HG02759 (cell line): ENCODE data around the gene HLA-DRA.

Source experiments
- ATAC-seq: cut with Tn5 transposase; IDR thresholded peaks from one replicate; pipeline ENCODE4 v1.9.1; 2021; ENCODE audit warnings: mild to moderate bottlenecking, moderate library complexity; ENCODE audit not compliant: unreplicated experiment

The HLA-DRA gene

DNA sequence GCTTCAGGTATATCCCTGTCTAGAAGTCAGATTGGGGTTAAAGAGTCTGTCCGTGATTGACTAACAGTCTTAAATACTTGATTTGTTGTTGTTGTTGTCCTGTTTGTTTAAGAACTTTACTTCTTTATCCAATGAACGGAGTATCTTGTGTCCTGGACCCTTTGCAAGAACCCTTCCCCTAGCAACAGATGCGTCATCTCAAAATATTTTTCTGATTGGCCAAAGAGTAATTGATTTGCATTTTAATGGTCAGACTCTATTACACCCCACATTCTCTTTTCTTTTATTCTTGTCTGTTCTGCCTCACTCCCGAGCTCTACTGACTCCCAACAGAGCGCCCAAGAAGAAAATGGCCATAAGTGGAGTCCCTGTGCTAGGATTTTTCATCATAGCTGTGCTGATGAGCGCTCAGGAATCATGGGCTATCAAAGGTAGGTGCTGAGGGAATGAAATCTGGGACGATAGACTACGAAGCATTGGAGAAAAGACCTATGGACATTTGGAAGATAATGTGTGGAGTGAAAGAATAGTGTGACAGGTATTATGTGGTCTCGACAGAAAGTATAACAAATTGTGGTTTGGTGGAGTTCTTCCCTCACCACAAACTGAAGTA is at the start of gene HLA-DRA:
HLA-DRA (plus strand) TSS at position 286 of the 613 bp plus-strand sequence; CDS start at position 350, 64 bp downstream.
- peak; percentile 65 for ATAC-seq

DNA sequence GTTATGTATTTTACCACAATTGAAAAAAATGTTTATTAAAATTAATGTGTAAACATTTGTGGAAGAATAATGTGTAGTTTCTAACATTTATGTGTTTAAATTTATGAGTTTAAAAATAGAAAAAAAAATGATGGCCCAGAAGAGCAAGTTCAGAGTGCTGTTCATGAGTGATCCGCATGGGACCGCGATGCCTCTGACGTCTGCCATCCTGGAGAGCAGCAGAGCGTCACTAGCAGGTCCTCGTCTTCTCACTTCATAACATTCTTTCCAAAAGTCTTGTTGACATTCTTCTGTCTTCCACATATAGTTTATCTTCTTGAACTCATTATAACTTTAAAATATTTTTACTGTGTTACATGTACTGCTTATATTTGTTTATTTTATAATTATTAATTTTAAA is 48.2 kb upstream of the HLA-DRA start:
- no peak for ATAC-seq

DNA sequence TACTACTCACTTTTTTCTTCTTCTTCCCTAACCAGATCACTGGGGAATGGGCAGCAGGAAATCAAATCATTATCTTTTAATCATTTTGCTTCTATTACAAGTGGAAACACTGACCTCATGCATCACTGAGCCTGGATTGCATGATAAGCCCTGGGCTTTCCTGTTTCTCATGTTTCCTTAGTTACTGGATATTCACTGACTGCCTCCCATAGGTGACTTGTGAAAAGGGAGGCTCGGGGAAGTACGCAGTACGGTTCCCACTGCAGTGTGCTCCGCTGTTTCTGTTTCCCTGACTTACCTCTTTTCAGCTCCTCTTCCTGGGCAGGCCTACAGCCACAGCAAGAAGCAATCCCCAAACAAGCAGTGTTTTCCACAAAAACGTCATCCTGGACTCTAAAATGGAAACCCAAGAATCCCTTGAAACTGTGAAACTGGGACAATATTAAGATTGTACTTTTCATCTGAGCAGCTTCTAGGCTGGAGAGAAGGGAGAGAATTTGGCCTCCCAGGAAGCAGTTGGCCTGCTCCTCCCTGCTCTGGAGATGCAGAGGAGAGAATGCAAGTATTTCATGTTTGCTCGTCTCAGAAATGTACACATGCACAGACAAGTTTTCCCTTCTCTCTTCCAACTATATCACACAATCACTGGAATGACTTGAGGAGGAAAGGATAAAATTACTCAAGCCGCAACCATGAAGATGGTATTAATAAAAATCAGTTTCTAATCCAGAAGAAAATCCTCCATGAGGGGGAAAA is 45.8 kb upstream of the HLA-DRA start:
- ATAC-seq = no peak

DNA sequence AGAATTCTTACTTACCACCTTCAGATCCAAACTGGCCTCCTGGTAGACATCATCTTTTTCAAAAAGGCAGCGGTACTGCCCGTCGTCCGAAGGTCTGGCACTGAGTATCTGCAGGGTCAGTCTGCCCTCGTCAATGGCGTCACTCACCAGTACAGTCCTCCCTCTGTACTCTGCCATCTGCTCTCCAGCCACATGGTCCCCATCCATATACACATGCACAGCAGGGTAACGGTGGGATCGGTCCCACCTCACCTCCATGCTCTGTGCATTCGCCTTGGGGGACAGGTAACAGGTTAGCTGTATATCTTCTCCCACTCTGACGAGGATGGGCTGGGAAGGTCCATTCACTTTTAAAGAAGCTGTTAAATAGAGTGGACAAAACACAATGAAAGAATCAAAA is 43.7 kb upstream of the HLA-DRA start:
- ATAC-seq = no peak

DNA sequence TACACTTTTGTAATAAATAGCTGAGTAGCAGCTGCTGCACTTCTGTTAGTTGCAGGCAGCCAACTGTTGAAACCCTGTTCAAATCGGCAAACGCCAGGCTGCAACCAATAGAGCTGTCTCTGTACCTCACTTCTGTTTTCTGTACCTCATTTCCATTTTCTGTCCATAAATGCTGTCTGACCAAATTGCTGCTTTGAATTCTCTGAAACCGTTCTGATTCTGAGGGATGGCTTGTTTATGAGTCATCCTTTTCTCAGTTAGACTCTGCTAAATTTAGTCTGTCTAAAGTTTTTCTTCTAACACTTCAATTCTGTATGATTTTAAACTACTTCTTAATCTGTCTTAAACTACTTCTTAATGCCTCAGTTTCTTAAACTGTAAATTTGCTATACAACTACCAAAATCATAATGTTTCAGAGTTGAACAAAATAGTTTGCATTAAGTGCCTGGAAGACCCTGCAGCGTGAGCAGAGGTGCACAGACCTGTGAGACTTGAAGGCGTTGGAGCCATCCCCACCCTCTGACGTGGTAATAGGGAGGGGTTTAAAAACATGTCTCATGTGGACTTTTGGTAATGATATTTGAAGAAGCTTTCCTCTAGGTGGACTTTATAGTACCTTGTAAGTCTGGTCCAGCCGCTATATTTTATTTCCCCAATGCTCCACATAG is 42.3 kb upstream of the HLA-DRA start:
- peak; percentile 68 for ATAC-seq

DNA sequence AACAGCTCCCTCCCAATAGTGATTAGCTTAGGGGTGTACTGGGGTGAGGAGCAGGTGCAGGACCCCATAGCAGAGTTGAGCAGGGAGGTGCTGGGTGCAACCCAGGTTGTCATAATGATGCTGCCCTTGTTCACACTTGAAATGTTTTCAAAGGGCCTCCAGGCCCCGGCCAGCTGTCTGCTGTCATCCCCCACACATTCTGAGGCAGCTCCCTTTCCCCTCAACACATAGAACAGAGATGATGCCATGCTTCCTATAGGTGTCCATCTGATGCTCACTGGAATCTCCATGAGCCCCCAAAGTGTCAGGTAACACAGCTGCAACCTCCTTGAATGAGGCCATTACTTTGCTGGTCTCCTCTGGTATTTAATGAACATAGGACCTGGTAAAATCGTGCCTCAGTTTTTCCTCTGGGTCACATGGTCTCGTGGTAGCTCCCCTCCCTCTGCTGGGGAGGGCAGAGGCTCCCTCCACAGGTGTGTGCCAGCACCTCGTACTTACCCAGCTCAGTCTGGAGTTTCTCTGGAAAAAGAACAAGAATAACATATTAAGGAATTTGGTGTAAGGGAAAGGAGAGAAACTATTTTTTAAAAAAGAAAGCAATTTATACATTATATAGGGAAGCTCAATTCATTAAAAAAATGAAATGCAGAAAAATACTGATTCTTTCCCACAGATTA is 38.3 kb upstream of the HLA-DRA start:
- no peak for ATAC-seq

DNA sequence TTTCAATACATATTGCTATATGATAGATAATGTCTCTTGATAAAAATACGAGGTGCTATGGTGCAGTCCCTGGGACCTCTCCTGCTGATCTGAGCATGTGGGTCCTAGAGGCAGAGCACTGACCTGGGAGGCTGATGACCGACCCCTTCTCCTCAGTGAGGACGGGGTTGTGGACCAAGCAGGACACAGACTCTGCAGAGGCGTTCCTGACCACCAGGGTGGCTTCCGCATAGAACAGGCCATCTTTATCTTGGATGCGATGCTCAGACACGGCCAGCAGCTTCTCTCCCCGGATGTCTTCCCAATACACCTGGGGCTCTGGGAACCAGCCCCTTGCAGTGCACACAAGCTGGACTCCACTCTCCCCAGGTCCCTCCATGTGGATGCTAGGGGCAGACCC is 36.9 kb upstream of the HLA-DRA start:
- no peak for ATAC-seq

DNA sequence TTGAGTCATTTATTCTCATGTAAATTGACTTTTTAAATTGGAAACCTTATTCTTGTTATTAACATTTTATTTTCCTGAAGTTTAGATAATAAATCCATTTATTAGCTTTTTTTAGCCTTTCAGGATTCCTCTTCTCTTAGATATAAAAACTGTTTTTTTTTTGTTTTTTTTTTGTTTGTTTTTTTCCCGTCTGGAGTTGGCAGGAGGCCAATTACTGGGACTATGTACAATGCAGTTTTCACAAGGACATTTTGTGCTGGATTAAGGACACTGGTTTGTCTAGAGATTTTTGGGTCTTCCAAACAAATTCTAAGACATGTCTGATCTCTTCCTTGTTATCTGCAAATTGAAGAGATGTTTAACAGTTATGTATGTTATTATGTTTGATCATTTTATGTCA is 34.0 kb upstream of the HLA-DRA start:
- no peak for ATAC-seq

DNA sequence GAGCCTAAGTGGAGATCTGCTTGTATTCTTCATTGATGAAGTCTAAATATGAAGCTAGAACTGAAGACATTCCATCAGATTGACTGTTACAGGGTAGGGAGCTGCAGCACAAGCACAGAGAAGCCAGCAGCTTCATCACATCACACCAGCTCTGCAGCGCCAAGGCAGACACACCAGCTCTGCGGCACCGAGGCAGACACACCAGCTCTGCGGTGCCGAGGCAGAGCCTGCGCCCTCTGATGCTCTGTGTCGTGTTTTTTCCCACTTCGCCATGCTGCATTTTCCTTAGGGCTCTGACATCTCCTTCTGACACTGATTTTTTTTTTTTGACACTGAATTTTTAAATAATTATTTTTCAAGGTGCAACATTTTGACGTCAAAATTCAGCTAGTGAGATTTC is 33.5 kb upstream of the HLA-DRA start:
- no peak for ATAC-seq

DNA sequence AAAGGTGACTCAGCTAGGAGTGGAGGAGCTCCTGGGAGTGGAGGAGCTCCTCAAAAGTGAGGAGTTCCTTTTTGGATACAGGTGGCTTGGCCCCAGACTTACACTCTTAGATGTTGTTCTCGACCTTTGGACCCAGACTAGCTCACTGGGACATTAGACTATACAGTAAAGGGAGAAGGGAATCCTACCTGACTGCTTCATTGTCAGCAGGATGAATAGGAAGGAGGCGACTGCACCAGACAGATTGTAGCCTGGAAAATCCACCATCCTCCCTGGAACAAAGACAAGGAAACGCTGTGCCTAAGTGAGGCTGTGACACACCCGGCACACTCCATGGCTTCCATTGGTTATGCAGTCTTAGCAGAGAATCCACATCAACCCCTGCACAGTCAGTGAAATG is 32.8 kb upstream of the HLA-DRA start, which contains the start of gene BTNL2:
BTNL2 (minus strand) TSS at position 325 of the 400 bp plus-strand sequence; CDS start at position 267, 58 bp downstream.
- no peak for ATAC-seq

DNA sequence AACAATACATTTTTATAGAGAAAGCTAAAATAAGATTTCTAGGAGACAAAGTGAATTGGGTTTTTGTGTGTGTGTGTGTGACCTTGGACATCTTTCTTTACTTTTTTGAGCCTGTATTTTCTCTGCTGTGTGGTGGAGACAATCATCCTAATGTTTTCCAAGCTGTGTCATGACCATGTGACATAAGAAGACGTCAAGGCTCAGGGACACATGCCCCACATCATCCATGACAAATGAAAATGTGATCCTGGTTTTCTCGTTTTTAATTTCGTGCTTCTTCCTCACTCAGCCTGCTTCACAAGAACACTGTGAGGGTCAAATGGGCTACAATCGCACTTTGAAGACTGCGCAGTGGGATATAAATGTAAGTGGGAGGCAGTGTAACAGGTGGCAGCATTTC is 28.8 kb upstream of the HLA-DRA start:
- ATAC-seq = no peak

DNA sequence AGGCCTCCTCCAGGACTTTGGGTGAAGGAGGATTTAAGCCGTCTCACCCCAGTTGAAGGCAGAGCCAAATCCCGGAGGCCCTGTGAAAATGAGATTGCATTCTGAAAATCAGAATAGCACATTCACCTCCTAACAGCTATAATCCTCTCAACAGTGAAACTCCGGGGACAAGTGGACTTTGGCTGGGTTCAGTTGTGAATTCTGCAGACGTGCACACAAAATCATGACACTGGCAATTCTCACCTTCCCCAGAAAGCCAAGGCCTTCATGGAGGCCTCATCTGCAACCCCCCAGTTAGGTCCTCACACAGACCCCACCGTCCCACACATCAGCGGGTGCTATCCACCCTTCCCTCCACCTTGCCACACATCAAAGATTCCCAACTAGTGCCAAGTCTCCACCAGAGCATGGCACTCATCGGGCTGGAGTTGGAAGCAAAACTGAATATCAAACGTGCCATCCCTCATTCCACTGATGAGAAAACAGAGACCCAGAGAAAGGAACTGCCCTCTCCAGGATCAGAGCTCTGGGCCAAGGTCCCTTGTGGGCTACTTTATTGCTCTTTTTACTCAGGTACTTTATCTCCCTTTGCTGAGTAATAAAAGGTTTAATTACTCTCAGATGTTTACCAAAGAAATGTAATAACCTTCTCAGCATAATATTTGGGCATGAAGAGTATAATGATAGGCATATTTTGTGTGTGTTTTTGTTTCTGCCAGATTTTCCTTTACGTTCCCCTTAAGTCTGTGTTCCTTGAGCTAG is 27.9 kb upstream of the HLA-DRA start:
- ATAC-seq = no peak

DNA sequence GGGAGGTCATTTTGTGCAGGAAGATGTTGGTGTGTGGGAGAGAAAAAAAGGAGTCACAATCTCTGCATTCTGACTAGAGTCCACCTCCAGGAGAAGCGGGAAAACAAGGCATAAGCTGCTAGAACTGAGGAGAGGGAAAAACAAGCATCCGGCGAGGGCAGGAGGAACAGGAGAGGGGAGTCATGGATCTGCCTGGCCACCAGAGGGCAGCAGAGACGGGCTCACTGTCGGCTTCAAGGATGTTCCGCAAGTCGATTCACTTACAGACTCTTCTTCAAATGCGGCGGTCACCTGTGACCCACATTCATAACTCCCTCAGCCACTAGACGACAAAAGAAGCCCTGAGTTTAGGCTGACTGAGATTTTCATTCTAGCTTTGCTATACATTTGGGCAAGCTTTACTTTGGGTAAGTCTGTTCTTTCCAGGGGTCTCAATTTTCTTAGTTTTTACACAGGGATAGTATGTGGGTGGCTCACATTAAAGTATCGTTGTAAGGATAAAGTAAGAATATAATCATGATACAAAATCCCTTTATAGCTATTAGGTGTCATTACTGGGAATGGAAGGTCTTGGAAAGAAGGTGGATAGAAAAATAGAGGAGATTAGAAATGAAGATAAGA is 26.1 kb upstream of the HLA-DRA start:
- ATAC-seq = peak; percentile 55

DNA sequence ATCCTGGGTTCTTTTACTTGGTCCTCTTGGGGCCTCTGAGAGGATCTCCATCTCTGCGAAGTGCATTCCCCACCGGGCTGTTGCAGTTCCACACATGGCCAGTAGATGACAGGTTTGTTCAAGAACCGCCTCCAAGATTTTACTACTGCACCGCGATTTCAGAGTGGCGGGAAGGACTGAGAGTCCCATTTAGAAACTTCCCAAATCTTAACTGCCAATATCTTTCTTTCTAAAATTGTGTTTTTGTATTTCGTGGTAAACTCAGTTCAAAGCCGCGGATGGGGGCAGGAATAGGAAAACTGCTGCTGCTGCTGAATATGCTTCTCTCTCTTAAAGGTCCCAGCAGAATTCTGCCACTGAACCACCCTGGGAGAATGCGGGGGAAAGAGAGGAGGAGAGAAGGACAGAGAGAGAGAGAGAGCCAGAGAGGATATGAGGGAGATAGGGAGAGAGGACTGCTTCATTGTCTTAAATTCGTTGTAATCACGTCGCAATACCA is 24.1 kb upstream of the HLA-DRA start:
- ATAC-seq = no peak

DNA sequence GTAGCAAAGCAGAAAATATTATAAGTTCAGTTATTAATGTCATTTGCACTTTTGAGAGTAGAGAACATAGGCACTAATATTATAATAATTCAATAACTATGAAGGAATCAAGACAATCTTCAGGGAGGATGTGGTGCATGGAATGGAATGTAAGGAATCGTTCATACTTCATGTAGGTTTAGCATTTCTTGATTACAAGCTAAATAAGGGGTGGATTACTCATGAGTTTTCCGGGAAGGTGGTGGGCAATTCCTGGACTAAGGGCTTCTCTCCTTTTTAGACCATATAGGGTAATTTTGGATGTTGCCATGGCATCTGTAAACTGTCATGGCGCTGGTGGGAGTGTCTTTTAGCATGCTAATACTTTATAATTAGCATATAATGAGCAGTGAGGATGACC is 23.7 kb upstream of the HLA-DRA start:
- ATAC-seq = no peak

DNA sequence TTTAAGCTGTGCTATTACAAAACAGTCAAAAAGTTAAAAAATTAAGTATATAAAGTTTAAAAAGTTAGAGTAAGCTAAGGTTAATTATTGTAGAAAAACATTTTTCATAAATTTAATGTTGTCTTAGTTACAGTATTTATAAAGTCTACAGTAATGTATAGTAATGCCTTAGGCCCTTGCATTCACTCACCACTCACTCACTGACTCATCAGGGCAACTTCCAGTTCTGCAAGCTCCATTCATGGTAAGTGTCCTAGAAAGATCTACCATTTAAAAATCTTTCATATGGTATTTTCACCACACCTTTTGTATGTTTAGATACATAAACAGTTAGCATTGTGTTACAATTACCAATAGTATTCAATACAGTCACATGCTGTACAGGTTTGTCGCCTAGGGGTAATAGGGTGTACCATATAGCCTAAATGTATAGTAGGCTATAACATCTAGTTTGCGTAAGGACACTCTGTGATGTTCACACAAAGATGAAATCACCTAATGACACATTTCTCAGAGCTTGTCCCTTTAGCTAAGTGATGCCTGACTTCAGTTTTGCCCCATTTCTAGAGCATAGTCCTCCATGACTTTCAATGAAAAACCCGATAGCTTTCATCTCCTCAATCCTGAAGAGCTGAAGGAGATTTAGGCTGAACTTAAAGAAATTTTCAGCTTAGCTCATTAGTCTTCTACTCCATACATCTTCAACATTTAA is 14.9 kb upstream of the HLA-DRA start:
- no peak for ATAC-seq

DNA sequence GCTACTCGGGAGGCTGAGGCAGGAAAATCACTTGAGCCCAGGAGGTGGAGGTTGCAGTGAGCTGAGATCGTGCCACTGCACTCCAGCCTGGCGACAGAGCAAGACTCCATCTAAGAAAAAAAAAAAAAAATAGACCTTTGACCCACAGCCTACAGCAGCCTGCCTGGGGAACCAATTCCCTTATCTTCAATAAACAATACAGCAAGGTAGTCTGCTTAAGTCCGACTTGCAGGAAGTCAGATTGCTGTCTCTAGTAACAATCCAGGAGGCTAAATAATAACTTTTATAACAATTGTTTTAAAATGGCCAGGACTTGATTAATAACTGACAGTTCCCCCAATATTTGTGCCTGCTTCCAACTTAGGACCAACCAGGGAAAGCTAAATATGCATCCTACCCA is 13.3 kb upstream of the HLA-DRA start:
- ATAC-seq = no peak

DNA sequence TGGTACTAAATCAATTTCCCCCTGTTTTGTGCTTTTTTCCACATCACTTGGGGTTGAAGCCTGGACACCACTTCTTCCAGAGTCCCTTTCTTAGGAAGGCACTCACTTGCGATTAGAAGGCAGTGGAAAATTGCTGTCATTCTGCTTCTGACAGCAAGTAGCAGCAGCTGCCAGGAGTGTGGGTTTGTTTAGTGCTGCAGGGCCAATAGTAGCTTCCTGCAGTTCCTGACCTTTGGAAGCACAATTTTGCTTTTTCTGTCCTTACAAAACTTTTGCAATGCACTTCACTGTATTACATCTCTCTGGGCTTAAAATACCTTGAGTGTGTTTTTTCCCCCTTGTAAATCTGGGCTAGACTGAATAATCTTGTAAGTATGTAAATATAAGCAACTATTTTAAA is 12.5 kb upstream of the HLA-DRA start:
- no peak for ATAC-seq

DNA sequence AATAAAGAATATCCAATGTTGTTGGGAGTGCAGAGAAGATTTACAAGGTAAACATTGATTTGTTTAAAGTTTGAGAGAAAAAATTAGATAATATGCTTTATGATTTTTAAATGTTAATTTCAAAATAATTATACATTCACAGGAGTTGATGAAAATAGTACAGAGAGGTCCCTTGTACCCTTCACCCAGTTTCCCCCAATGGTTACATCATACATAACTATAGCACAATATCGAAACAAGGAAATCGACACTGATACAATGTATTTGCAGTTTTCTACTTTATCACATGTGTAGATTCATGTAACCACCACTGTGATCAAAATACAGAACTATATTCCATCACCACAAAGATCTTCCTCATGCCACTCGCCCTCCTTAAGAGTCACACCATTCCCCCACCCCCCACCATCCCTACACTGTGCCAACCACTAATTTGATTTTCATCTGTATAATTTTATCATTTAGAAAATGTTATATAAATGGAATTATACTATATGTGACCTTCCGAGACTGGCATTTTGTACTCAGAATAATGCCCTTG is 11.7 kb upstream of the HLA-DRA start:
- no peak for ATAC-seq
